GM18951 (cell line): ENCODE data around the gene PLEKHA7.
"Not testable (repeated sequence)": the region's sequence is repeated elsewhere in the genome, so short reads cannot be mapped to it uniquely, and the experiment has no call there.

ENCODE experiments used
- POLR2A ChIP-seq: IDR thresholded peaks from 4 replicates; pipeline ENCODE4 v1.6.1; 2011; ENCODE audit warnings: mild to moderate bottlenecking; ENCODE audit not compliant: insufficient read length, insufficient read depth; ENCODE audit errors: extremely low read depth
- in situ Hi-C: fragments of 300-500 bp; cut with MboI; formaldehyde crosslinking; loops from one replicate; pipeline ENCODE4 v1.12.0; 2022; ENCODE audit warnings: low sequenced_read_pairs, mixed read lengths, inconsistent platforms; ENCODE audit not compliant: unreplicated experiment

PLEKHA7 gene

DNA sequence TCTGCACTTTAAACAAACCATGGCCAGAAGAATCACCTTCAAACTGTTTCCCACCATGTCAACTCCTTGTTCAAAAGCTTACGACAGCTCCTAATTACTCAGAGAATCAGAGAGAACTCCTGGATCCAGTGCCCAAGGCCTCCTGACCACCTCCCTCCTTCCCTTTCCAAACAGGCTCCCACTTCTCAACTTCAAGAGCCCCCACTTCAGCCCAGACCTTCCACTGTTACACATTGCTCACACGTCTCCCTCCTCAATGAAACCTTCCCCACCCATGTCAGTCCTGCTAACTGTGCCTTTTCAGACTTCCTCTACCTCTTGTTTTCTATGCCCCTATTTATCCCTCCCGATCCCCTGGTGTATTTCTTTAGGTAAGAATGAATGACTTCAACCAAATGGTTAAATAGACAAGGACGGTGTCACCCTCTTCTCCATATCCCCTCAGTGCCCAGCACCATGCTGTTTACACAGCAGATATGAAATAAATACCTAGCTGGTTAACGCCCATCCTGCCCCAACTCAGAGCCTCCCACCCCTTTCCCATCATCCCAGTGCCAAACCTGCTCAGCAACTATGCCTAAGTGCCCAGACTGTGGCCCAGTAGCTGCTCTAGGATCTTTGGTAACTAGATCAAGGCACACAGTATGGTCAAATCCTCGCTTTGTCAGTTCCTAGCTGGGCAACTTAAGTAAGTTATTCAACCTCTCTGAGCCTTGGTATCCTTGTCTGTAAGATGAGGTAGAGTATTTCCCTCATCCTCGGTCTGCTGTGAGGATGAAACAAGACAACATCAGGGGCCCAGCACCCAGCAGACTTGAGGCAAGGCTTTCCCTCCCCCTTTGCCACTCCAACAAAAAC, 36.8 kb downstream of the PLEKHA7 start:
- no peak for TF ChIP-seq POLR2A
- in situ Hi-C loops = no loop called here

DNA sequence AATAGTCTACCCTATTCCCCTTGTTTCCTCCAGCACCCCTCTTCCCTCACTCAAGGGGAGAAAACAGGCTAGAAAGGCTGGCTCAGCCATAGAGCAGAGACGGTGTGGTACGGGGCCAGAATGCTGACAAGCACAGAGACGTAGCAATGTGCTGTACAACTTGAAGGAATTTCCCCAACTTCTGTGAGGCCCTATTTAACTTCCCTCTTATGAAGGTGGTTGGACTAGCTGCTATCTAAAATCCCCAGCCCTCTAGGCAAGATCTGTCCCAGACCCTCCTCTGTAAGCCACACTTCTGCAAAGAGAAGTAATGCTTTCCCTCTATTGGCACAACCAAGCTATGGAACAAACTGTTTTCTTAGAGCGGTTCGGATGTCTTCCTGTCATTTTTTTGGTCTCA, 37.8 kb downstream of the PLEKHA7 start:
- in situ Hi-C loops = no loop called here
- TF ChIP-seq POLR2A = no peak

DNA sequence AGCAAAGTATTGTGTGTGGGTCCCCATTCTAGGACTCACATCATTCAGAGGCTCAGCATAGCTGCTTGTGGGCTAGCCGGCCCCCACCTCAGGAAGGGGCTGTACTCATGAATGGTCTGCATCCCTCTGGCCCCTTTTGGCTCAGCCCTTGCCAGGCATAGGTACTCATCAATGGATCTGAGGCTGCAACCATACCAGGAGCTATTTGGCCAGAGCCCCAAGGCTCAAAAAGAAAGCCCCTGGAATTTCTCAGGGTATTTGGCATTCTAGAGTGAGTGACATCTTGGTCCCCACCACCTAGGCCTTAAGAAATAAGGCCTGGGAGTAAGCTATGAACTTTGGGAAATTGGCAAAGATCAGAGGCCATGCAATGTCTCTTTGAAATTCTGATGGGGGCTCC, 38.3 kb downstream of the PLEKHA7 start:
- in situ Hi-C loops = no loop called here
- no peak for TF ChIP-seq POLR2A

DNA sequence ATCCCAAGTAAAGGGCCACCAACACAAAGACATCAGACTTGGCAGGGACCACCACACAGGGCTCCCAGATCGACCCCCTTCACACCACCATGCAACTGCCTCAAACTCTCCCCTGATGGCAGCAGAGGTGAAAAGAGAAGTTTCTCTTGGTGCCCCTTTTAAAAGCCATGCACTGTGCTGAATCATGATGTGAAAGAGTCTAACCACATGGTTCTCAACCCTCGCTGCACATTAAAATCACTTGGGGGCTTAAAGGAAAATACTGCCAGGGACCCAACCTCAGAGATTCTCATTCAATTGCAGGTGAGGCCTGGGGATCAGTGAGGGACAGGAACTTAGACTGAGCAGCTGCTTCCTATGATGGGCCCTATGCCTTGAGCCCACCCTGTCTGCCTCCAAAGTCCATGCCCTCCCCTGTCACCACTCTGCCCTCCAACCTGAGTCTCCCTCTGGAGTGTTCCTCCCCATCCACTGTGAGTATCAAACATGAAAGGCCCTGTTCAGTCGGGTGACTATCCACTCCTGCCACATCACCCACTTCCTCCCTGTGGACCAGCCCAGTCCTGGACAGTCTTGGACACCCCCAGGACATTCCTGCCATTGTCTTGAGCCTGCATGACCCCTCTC, 40.8 kb downstream of the PLEKHA7 start:
- in situ Hi-C loops = no loop called here
- TF ChIP-seq POLR2A = no peak

DNA sequence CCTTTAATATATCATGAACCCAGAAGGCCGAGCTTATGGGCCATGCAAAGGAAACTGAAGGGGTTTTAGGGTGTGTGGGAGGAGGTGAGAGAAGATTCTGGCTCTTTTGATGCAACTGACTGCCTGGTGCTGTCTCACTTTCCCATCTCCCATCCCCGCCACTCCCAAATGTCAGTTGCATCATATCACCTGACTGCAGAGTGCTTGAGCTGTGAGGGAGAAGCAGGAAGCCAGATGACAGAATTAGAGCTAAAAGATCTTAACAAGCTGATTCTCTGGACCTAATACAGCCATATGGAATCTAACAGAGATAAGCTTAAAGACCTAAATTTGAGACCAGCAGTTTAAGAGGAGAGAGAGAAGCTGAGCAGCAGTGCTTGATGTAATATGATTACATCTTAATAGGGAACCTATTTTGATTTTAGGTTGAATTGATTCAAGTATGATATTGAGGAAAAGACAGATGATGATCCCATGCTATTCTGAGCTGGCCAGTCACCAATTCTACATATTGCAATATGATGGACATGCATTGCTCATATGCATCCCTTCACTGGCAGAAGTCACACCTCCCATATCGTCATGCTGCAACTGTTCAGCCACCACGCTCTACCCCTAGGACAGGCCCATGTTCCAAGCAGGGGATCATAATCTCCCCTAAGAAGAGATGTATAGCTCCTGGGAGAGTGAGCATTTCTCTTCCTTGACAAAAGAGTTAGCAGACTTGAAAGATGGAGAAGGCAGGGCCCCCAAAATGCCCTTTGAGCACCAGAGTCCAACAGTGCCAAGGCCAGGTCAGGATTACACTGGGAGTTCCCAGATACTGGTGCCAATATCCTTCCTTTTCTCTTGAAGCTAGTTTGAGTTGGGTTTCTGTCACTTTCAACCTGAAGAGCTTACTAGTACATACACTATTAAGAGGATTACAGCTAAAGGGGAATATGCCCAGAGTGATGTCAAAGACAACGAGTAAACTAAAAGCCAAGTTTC, 44.9 kb downstream of the PLEKHA7 start:
- in situ Hi-C loops = no loop called here
- TF ChIP-seq POLR2A = no peak

DNA sequence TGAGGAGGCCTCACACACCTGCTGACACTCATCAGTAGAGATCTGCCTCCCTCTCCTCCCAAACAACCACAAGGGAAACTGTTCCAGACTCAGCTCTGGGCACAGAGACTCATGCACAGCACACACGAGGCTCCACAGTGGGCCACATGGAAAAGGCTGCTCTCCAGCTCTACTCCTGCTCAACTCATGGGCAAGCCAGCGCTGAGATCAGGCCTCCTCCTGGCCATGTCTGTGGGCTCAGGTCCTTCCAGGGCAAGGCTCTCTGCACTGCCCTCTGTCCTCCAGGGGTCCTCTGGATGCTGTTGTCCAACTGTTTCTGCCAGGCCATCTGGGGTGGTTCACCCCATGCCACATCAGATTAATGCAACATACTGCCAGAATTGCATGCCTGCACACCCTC, 46.0 kb downstream of the PLEKHA7 start:
- TF ChIP-seq POLR2A = no peak
- in situ Hi-C loops = no loop called here

DNA sequence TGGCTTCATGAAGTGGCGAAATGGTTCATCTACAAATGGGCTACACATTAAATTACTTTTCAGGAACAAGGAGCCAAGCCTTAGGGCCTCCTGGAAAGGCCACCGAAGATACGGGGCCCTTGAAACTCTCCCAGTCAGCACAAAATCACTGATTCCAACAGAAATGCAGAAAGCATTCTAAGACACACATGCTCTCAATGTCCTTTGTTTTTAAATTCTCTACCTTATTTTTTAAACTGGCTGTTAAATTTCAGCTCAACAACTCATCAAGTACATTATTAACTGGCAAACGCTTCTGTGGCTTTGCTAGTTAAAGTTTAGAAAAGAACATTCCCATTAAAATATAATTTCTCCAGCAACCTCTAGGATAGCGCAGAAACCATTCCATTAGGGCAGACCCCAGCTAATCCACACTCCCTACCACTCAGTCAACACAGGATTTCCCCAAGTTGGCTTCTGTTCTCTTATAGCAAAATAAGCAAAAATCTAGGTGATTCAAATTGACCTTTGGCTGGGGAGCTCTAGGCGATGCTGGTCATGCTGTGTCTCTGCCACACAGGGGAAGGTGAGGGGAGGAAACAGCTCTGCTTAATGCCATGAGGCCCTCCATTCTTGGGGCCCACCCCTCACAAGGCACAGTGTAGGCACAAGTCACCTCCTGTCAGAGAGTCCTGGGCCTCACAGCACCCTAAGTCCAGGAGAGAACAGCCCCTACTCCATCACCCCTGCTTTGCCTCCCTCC, 47.1 kb downstream of the PLEKHA7 start:
- TF ChIP-seq POLR2A = no peak
- in situ Hi-C loops = no loop called here

DNA sequence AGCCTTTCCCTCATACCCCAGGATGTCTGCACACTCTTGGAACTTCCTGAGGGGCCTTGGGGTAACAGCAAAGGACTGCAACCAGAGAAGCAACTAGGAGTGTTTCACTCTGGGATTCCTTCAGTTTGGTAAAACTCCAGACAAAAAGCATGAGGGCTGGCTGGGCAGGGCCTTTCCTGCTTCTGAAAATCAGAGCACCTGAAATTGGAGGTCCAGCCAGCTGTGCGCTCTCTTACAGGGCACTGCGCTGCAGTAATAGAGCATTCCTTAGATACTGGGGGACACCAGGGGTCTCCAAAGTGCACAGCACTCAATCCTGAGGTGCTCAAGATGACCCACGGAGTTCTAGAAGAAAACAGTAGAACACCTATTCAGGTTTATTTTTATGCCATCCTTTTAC, 49.7 kb downstream of the PLEKHA7 start:
- in situ Hi-C loops = no loop called here
- no peak for TF ChIP-seq POLR2A

DNA sequence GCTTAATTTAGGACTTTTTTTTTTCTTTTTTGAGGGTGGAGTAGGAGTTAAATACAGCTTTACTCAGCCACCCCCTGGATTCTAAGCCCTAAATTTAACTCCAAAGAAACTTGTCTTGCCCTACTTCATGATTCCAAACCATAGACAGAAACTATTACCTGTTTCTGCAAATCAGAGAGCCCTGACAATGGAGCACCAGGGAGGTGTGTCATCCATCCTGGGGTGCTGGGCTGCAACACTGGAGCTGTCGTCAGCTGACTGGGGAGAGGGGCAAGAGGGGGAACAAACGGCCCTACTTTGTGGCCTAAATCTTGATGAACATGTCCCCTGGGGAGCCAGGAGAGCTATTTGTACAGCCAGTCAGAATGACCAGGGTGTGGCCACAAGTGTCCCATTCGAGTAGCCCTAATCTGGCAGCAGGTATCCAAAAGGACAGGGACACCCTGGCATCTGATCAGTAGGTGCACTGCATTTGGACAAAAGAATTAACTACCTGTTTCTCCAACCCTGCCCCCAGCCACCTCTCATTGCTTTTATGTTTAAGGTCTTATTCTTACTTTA, 50.8 kb downstream of the PLEKHA7 start:
- in situ Hi-C loops = no loop called here
- no peak for TF ChIP-seq POLR2A

DNA sequence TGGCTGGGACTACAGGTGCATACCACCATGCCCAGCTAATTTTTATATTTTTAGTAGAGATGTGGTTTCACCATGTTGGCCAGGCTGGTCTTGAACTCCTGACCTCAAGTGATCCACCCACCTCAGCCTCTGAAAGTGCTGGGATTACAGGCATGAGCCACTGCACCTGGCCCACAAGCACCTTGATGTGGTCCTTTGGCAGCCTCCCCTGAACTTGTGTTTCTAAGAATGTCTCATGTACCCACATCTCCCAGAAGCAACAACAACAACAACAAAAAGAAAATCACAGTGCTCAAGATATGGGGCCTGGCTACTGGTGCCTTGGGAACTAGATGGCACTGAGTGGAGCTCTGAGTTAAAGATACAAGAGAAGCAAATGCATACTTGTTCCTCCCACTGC, 51.6 kb downstream of the PLEKHA7 start:
- in situ Hi-C loops = not testable (repeated sequence)

DNA sequence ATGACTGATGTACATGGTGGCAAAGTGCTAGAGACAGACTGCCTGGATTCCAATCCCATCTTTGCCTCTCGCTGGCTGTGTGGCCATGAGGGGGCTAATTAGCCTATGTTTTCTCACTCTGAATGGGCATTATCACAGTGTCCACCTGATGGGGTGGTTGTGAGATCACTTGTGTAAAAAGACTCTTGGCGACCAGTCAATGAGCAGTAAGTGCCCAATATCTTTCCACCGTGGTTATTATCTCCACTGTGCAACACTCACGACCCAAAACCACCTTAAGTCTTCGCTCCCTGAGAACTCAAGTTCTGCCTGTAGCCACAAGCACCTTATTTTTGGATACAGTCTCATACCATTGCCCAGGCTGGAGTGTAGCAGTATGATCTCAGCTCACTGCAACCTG, 52.1 kb downstream of the PLEKHA7 start:
- no peak for TF ChIP-seq POLR2A

DNA sequence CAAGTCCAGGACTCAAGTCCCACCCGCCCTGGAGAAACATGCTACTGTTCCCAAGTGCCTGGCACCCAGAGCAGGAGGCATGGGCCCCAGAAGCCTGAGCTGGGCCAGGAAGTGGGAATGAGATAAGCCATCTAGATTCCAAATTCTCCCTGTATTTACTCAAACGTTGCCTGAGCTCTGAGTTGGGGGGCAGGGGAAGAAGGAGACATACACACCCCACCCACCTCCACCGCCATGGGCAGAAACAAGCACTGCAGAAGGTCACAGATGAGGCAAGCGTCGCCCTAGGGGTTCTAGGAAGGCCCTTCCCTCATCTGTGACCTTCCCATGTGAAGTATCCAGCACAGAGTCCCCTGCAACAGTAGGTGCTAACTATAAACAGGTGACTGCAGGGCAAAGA, 54.0 kb downstream of the PLEKHA7 start:
- in situ Hi-C loops = no loop called here
- TF ChIP-seq POLR2A = no peak

More for the DNA sequence above, 52.1 kb downstream of the PLEKHA7 start:
- in situ Hi-C loops = no loop called here
